GM18858 (cell line): Measurements from ENCODE around the gene NCCRP1.
"Not testable (repeated sequence)": the region's sequence is repeated elsewhere in the genome, so short reads cannot be mapped to it uniquely, and the experiment has no call there.

Source experiments
- ATAC-seq: cut with Tn5 transposase; IDR thresholded peaks from one replicate; pipeline ENCODE4 v1.9.1; 2021; ENCODE audit not compliant: unreplicated experiment

NCCRP1 gene

GRCh38 chr19:39244410-39245100 lies 47.8 kb downstream of the NCCRP1 start, which contains the start of gene IFNL3:
Gene IFNL3 (minus strand): TSS chr19:39245006. CDS start chr19:39244967, 39 bp downstream.
- not testable (repeated sequence) for ATAC-seq

DNA sequence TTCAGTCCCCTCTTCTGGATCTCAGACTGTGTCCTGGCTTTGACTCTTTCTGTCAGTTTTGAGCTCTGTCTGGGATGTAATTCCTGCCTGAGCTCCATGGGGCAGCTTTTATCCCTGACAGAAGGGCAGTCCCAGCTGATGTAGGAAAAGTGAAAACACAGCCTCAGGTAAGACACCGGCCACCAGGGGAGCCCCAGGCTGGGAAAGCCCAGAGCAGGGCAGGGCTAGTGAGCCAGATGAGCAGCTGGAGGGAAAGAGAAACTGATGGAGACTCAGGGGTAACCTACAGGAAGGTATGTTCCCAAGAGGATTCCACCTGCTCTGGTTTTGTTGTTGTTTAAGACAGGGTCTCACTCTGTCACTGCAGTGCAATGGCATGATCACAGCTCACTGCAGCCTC lies 48.4 kb downstream of the NCCRP1 start:
- not testable (repeated sequence) for ATAC-seq

GRCh38 chr19:39246951-39247669 lies 50.3 kb downstream of the NCCRP1 start:
- no peak for ATAC-seq

GRCh38 chr19:39247701-39248664 lies 51.2 kb downstream of the NCCRP1 start:
- no peak for ATAC-seq

DNA sequence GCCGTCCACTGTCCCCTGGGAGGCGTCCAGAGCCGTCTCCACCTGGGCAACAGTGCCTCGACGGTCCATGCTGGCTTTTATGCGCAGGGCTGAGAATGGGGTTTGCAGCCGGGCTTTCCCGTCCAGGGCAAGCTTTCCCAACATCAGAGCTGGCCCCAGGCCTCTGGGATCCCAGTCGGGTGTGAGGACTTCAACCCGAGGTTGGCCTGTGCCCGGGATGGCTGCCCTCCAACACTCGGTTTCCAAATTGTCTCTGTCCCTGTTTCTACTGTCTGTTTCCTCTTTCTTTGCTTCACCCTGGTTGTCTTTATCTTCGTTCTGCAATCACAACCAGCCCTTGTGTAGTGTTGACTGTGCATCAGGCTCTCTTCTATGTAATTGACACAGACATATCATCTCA lies 52.0 kb downstream of the NCCRP1 start, which contains the start of gene IFNL4:
Gene IFNL4 (minus strand): TSS at position 51 of the 400 bp plus-strand sequence.
- ATAC-seq = no peak

DNA sequence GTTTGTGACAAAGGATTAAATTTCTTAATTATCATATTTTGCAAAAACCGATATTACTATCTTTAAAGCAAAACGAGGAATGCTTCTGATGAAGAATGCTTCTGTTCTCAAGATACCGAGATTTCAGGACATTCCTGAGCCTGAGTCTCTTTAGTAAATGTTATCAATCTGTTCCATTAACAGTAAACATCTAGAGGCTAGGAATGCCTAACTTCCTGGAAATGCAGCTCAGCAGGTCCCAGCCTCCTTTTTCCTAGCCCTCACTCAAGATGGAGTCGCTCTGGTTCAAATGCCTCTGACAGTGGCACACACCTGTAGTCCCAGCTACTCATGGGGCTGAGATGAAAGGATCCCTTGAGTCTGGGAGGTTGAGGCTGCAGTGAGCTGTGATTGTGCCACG lies 54.3 kb downstream of the NCCRP1 start:
- no peak for ATAC-seq
